Liver (tissue), 9 donors: ENCODE data around the gene SLC26A4. TPM values are rescaled to one million over a fixed set of nuclear protein-coding genes. Genes with fewer than 3 reads are reported as not detected.

Source experiments
- DNase-seq: peaks from one replicate; pipeline ENCODE4 v3.0.0-alpha.2; 2017; ENCODE audit warnings: low spot score
- H3K27ac ChIP-seq, 2 donors: one replicate each; pipeline ENCODE4 v1.7.0; 2013; ENCODE audit warnings: inconsistent platforms in 2 of 2, low read length in 2 of 2, control low read depth in 1 of 2, low read depth in 1 of 2, mild to moderate bottlenecking in 1 of 2
- H3K27me3 ChIP-seq, 4 donors: one replicate each; pipeline versions ENCODE4 v1.6.1 to v1.7.0; 2013; ENCODE audit warnings: low read length in 3 of 4, inconsistent platforms in 1 of 4, mild to moderate bottlenecking in 1 of 4, moderate library complexity in 1 of 4; ENCODE audit not compliant: control insufficient read depth in 4 of 4, insufficient read depth in 4 of 4
- H3K36me3 ChIP-seq, 4 donors: one replicate each; pipeline versions ENCODE4 v1.6.1 to v1.7.0; 2013; ENCODE audit warnings: low read length in 3 of 4, mild to moderate bottlenecking in 3 of 4, low read depth in 1 of 4, moderate library complexity in 1 of 4; ENCODE audit not compliant: control insufficient read depth in 4 of 4, insufficient read depth in 3 of 4
- H3K4me1 ChIP-seq, 4 donors: one replicate each; pipeline versions ENCODE4 v1.6.1 to v1.7.0; 2013; ENCODE audit warnings: low read length in 3 of 4, mild to moderate bottlenecking in 3 of 4, moderate library complexity in 1 of 4; ENCODE audit not compliant: control insufficient read depth in 4 of 4, insufficient read depth in 4 of 4
- H3K4me3 ChIP-seq, 3 donors: one replicate each; pipeline versions ENCODE4 v1.6.1 to v1.7.0; 2013; ENCODE audit warnings: low read length in 3 of 3, control low read depth in 1 of 3, low read depth in 1 of 3, mild to moderate bottlenecking in 1 of 3
- H3K9ac ChIP-seq, 2 donors: one replicate each; pipeline ENCODE4 v1.7.0; 2013; ENCODE audit warnings: low read length in 2 of 2, mild to moderate bottlenecking in 2 of 2, moderate library complexity in 2 of 2, control low read depth in 1 of 2, low read depth in 1 of 2
- H3K9me3 ChIP-seq, 4 donors: one replicate each; pipeline versions ENCODE4 v1.6.1 to v1.7.0; 2013; ENCODE audit warnings: low read length in 3 of 4; ENCODE audit not compliant: control insufficient read depth in 4 of 4
- ATF3 ChIP-seq: IDR thresholded peaks from 2 replicates; pipeline ENCODE4 v1.6.1; 2016; ENCODE audit warnings: antibody characterized with exemption
- CTCF ChIP-seq: fragments of 150-350 bp; IDR thresholded peaks from 2 replicates; pipeline ENCODE4 v1.5.1; 2017; ENCODE audit warnings: improper control_type of control experiment, low read depth, low read length; ENCODE audit not compliant: missing input control
- EGR1 ChIP-seq, 2 donors: IDR thresholded peaks; 2 replicates each; pipeline ENCODE4 v1.6.1; 2016 to 2018; ENCODE audit warnings: antibody characterized with exemption in 2 of 2, low read depth in 2 of 2
- FOXA1 ChIP-seq: IDR thresholded peaks from 2 replicates; pipeline ENCODE4 v1.6.1; 2016; ENCODE audit warnings: antibody characterized with exemption
- GABPA ChIP-seq, 2 donors: IDR thresholded peaks in 1 of 2; conservative IDR thresholded peaks in 1 of 2; 2 replicates each; pipeline ENCODE4 v1.6.1; 2016; ENCODE audit warnings: antibody characterized with exemption in 2 of 2, mild to moderate bottlenecking in 1 of 2, moderate library complexity in 1 of 2
- HNF4A ChIP-seq, 2 donors: conservative IDR thresholded peaks; 2 replicates each; pipeline ENCODE4 v1.6.1; 2016; ENCODE audit warnings: antibody characterized with exemption in 2 of 2, mild to moderate bottlenecking in 2 of 2
- HNF4G ChIP-seq: IDR thresholded peaks from 2 replicates; pipeline ENCODE4 v1.6.1; 2016; ENCODE audit warnings: antibody characterized with exemption
- JUND ChIP-seq, 2 donors: IDR thresholded peaks; 2 replicates each; pipeline ENCODE4 v1.6.1; 2016; ENCODE audit warnings: antibody characterized with exemption in 2 of 2
- MAX ChIP-seq: IDR thresholded peaks from 2 replicates; pipeline ENCODE4 v1.6.1; 2016; ENCODE audit warnings: antibody characterized with exemption
- NR2F2 ChIP-seq: IDR thresholded peaks from 2 replicates; pipeline ENCODE4 v1.6.1; 2016; ENCODE audit warnings: antibody characterized with exemption
- RAD21 ChIP-seq, 2 donors: IDR thresholded peaks; 2 replicates each; pipeline ENCODE4 v1.6.1; 2016; ENCODE audit warnings: antibody characterized with exemption in 2 of 2, mild to moderate bottlenecking in 2 of 2
- REST ChIP-seq: IDR thresholded peaks from 2 replicates; pipeline ENCODE4 v1.6.1; 2016; ENCODE audit warnings: antibody characterized with exemption, mild to moderate bottlenecking
- RXRA ChIP-seq, 2 donors: IDR thresholded peaks; 2 replicates each; pipeline ENCODE4 v1.6.1; 2017 to 2018; ENCODE audit warnings: antibody characterized with exemption in 2 of 2, mild to moderate bottlenecking in 1 of 2
- TAF1 ChIP-seq: conservative IDR thresholded peaks from 2 replicates; pipeline ENCODE4 v1.6.1; 2016; ENCODE audit warnings: antibody characterized with exemption, mild to moderate bottlenecking
- YY1 ChIP-seq: IDR thresholded peaks from 2 replicates; pipeline ENCODE4 v1.6.1; 2016; ENCODE audit warnings: antibody characterized with exemption, mild to moderate bottlenecking
- WGBS: extraction: QIAGEN DNeasy Blood & Tissue Kit; methylation state at CpG from one replicate; pipeline ENCODE4 v1.1.7; 2013; 5-methylcytosine and 5-hydroxymethylcytosine counted together
- polyA plus RNA-seq, 2 donors: library from polyadenylated mRNA; stranded (reverse) in 1 of 2; unstranded in 1 of 2; fragments of 200-250 nt in 1 of 2; fragments of >200 nt in 1 of 2; fragmentation: Nextera tagmentation in 1 of 2; extraction: Ambion mirVana in 1 of 2; gene quantifications; one replicate each; pipeline versions ENCODE4 v1.2.1 to v1.2.3, GENCODE V29; 2013 to 2015
- total RNA-seq, 2 donors: library from RNA; depleted of rRNA; stranded (reverse); fragments of >200 nt; gene quantifications; one replicate each; pipeline ENCODE4 v1.2.3, GENCODE V29; 2014
- donor health status: healthy.
- donor health status: healthy.
- donor health status: healthy.
- donor health status: healthy.
- donor health status: healthy.

SLC26A4 gene
- total and polyA plus RNA-seq, 4 donors = 0.08 to 0.25 (median 0.19) TPM; not detected in 1

- no peak for TF ChIP-seq CTCF
These were observed 31.1 kb downstream of the SLC26A4 start (continued) for GRCh38 chr7:107691716-107692115.

GRCh38 chr7:107692501-107692900 lies 31.9 kb downstream of the SLC26A4 start:
- Histone ChIP-seq H3K27ac (no peak overlapping the region), H3K4me3 (no peak overlapping the region), H3K27me3 (peaks cover 0 to 4% (median 1%) of the 10 kb centered on the region in 4 donors), H3K36me3 (no peaks in the 10 kb centered on the region), H3K4me1 (no peaks in the 10 kb centered on the region), H3K9me3 (no peaks in the 10 kb centered on the region), H3K9ac (no peak overlapping the region)
- TF ChIP-seq GABPA (IDR thresholded peaks at IDR 0.05 in 1 of 2, conservative IDR thresholded peaks at IDR 0.05 in 1 of 2) (no peak), ATF3 (no peak), TAF1 (no peak), HNF4G (no peak), JUND (IDR thresholded peaks at IDR 0.05) (no peak), NR2F2 (no peak), RAD21 (IDR thresholded peaks at IDR 0.05) (no peak), EGR1 (IDR thresholded peaks at IDR 0.05; ENCODE audit: low read depth in 2 of 2) (no peak), FOXA1 (no peak), REST (no peak), RXRA (IDR thresholded peaks at IDR 0.05) (no peak), MAX (no peak), YY1 (no peak), HNF4A (conservative IDR thresholded peaks at IDR 0.05) (no peak)
- WGBS = 80% methylated on average over 1 of the region's 1 CpG
- DNase-seq = no peak

GRCh38 chr7:107693396-107693795 lies 32.8 kb downstream of the SLC26A4 start:
- Histone ChIP-seq H3K4me3 (no peak overlapping the region), H3K27ac (no peak overlapping the region), H3K9ac (no peak overlapping the region), H3K36me3 (no peaks in the 10 kb centered on the region), H3K4me1 (no peaks in the 10 kb centered on the region), H3K9me3 (no peaks in the 10 kb centered on the region), H3K27me3 (peaks cover 0 to 4% (median 1%) of the 10 kb centered on the region in 4 donors)
- TF ChIP-seq TAF1 (no peak), REST (no peak)
- no peak for DNase-seq
- 46% methylated on average over 4 of the region's 4 CpGs for WGBS
